Ascending aorta (tissue), 2 donors: ENCODE measurements around the gene VPS72. TPM values are rescaled to one million over a fixed set of nuclear protein-coding genes. Genes with fewer than 3 reads are reported as not detected.

ENCODE experiments used
- DNase-seq, 2 donors: peaks; one replicate each; pipeline ENCODE4 v3.0.0-alpha.2; 2019; ENCODE audit warnings: low spot score in 2 of 2
- H3K27ac ChIP-seq, 2 donors: fragments of 200-600 bp; sonication (generic); one replicate each; pipeline ENCODE4 v1.5.1; 2016 to 2017; ENCODE audit warnings: mild to moderate bottlenecking in 1 of 2
- H3K27me3 ChIP-seq: fragments of 200-600 bp; sonication (generic); one replicate; pipeline ENCODE4 v1.5.1; 2017
- H3K36me3 ChIP-seq, 2 donors: fragments of 200-600 bp; sonication (generic); one replicate each; pipeline ENCODE4 v1.5.1; 2016
- H3K4me1 ChIP-seq, 2 donors: fragments of 200-600 bp; sonication (generic); one replicate each; pipeline ENCODE4 v1.5.1; 2016 to 2017; ENCODE audit warnings: mild to moderate bottlenecking in 1 of 2
- H3K4me3 ChIP-seq, 2 donors: fragments of 200-600 bp; sonication (generic); one replicate each; pipeline ENCODE4 v1.5.1; 2016 to 2017; ENCODE audit warnings: mild to moderate bottlenecking in 1 of 2
- H3K9me3 ChIP-seq, 2 donors: fragments of 200-600 bp; sonication (generic); one replicate each; pipeline ENCODE4 v1.5.1; 2016
- intact Hi-C: fragments of 100-400 bp; cut with DNase I; formaldehyde crosslinking; loops from one replicate; pipeline ENCODE4 v1.15.1; 2023
- total RNA-seq: library from RNA; depleted of rRNA; stranded (reverse); fragments of >200 nt; gene quantifications from one replicate; pipeline ENCODE4 v1.1.0, GENCODE V29; 2016
- TF ChIP-seq, protein P1 (sequence below), 3 experiments: fragments of 200-600 bp in 2 of 3; fragments of 450-650 bp in 1 of 3; sonication (generic) in 2 of 3; IDR thresholded peaks; one replicate each; pipeline ENCODE4 v1.5.1; 2016 to 2019; ENCODE audit warnings: antibody characterized with exemption in 3 of 3, mild to moderate bottlenecking in 1 of 3, moderate library complexity in 1 of 3

Gene VPS72
- total RNA-seq, 1 donor from 2014 or later: 33.6 TPM

DNA sequence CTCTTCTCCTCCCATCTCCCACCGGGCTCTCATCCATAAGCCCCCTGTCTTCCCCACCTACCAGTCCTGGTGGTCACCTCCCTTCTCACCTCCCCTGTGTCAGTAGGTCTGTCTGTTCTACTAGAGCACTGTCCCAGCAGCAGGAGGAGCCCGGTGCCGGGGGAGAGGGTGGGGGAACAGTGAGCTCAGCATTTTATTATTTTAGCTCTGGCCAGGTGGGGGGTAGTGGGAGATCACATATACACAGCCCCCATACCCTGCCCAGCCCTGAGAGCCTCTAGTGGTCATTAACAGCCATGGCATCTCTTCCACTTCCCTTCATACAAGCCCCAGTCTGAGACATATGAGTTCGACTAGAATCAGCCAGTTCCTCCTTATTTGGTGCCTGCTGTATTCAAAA is 14.1 kb downstream of the VPS72 start, which contains the start of gene TMOD4:
Gene TMOD4, minus strand, starts transcription at position 119 of the 400 bp plus-strand sequence. CDS start 1,106 bp downstream, outside the sequence.
- H3K36me3 ChIP-seq: peaks cover 58 to 63% of the 10 kb centered on the region in 2 donors
- DNase-seq: no peak
- TF ChIP-seq, protein P1, sequence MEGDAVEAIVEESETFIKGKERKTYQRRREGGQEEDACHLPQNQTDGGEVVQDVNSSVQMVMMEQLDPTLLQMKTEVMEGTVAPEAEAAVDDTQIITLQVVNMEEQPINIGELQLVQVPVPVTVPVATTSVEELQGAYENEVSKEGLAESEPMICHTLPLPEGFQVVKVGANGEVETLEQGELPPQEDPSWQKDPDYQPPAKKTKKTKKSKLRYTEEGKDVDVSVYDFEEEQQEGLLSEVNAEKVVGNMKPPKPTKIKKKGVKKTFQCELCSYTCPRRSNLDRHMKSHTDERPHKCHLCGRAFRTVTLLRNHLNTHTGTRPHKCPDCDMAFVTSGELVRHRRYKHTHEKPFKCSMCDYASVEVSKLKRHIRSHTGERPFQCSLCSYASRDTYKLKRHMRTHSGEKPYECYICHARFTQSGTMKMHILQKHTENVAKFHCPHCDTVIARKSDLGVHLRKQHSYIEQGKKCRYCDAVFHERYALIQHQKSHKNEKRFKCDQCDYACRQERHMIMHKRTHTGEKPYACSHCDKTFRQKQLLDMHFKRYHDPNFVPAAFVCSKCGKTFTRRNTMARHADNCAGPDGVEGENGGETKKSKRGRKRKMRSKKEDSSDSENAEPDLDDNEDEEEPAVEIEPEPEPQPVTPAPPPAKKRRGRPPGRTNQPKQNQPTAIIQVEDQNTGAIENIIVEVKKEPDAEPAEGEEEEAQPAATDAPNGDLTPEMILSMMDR (IDR thresholded peaks at IDR 0.05): peak in 2 of 3 experiments; percentile 20 to 36
- intact Hi-C loops: no loop called here
- H3K4me3 ChIP-seq: no peak within 1 kb of the TSS
- no peak within 1 kb of the TSS for H3K27ac ChIP-seq
- no peaks in the 10 kb centered on the region for H3K27me3 ChIP-seq
- H3K4me1 ChIP-seq: no peaks in the 10 kb centered on the region
- H3K9me3 ChIP-seq: no peaks in the 10 kb centered on the region

DNA sequence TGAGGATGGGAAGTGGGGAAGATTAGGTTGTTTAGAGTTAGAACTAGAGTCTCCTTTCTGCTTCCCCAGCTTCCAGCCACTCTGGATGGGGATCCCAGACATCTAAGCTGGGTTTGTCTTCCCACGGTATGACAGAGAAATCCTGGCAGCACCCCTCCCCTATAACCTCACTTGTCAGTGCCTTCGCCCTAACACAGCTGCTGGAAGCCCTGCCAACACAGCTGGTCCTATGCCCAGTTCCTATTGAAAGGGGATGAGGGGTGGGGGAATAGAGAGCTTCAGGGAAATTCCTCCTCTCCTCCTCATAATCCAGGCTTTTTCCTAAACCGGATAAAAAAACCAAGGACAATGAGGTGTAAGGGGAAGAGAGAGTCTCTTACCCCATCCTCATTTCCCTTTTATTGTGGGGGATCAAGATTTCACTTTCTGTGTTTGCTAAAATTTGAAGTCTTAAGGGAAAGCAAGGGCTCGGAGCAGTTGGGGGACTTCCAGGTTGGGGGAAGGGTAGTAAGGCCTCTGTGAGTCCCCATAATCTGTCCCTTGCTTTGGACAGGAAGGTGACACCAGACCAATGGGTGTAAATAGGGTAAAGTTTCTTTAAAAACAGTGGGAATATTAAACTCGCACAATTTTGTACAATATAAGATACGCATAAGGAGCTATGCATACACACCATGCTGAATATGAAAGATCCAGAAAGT is 14.8 kb downstream of the VPS72 start:
- TF ChIP-seq, protein P1 (IDR thresholded peaks at IDR 0.05): no peak
- Histone ChIP-seq H3K36me3 (peaks cover 57 to 63% of the 10 kb centered on the region in 2 donors), H3K27me3 (no peaks in the 10 kb centered on the region), H3K4me1 (no peaks in the 10 kb centered on the region), H3K4me3 (no peak overlapping the region), H3K27ac (no peak overlapping the region), H3K9me3 (no peaks in the 10 kb centered on the region)
- intact Hi-C loops: no loop called here
- DNase-seq: no peak

DNA sequence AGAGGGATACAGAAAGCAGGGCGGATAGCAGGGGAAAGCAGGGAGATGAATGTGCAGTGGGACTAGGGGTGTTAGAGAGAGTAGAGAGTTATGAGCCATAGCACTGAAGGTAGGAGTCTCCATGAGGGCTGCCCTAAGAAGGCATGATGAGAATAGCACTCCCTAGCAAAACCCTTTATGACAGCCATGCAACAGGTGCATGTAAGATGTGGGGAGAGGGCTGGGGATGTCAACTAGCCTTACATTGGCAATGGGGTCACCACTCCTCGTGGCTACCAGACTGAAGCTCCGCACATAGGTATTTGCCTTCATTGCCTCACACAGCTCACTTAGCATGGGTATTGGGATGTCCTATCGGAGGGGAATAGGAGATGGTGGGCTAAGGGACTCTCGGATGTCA is 18.8 kb downstream of the VPS72 start:
- Histone ChIP-seq H3K4me1 (peaks cover 10% of the 10 kb centered on the region in 2 donors), H3K36me3 (peaks cover 24 to 42% of the 10 kb centered on the region in 2 donors)
- TF ChIP-seq, protein P1 (IDR thresholded peaks at IDR 0.05): no peak

DNA sequence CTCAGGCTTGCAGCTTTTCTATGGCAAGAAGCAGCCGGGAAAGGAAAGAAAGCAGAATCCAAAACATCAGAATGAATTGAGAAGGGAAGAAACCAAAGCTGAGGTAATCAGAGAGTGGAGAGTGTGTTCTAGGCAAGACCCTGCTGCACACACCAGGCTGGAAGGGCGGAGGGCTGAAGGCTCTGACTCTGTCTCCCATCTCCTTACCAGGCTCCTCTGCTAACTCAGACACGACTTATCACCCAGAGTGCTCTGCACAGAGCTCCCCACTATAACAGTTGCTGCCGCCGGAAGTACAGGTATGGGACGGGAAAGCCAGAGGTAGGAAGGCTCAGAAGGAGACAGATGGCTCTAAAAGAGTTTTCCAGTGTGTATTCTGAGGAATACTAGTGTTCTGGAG is 22.9 kb downstream of the VPS72 start:
- intact Hi-C loops: loop anchor here (10.0 kb wide), 1 partner anchor 472 kb away; the partner anchor contains the start of gene GOLPH3L
- H3K27ac ChIP-seq: no peak overlapping the region
- no peak for DNase-seq
- peaks cover 10 to 23% of the 10 kb centered on the region in 2 donors for H3K4me1 ChIP-seq
- TF ChIP-seq, protein P1 (IDR thresholded peaks at IDR 0.05): no peak
- no peaks in the 10 kb centered on the region for H3K27me3 ChIP-seq
- peak overlapping the region in 1 of 2 donors; percentile 71 for H3K4me3 ChIP-seq
- no peaks in the 10 kb centered on the region for H3K9me3 ChIP-seq
- H3K36me3 ChIP-seq: peaks cover 10 to 26% of the 10 kb centered on the region in 2 donors

More for the DNA sequence above, 18.8 kb downstream of the VPS72 start:
- Histone ChIP-seq H3K27ac (no peak overlapping the region), H3K27me3 (no peaks in the 10 kb centered on the region), H3K9me3 (no peaks in the 10 kb centered on the region), H3K4me3 (no peak overlapping the region)
- intact Hi-C loops: no loop called here
- DNase-seq: no peak

DNA sequence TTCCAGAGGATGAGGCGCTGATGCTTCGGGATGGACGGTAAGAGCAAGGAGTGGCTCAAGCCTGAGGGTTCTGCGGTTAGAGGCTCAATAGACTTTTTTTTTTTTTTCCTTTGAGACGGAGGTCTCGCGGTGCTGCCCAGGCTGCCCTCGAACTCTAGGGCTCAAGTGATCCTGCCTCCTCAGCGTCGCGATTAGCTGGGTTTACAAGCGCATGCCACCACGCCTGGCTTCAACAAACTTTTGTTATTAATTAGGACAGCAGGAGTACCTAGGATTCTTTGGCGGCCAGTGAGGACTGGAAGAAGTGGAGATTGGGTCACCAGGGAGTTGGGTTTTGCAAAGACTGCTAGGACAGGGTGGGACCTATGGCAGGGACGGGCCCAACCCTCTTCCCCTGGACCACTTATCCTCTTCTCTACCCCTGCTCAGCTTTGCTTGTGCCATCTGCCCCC is 23.5 kb downstream of the VPS72 start:
- DNase-seq: no peak
- Histone ChIP-seq H3K9me3 (no peaks in the 10 kb centered on the region), H3K36me3 (peaks cover 12 to 30% of the 10 kb centered on the region in 2 donors), H3K4me3 (peak overlapping the region; percentile 65 to 71), H3K4me1 (peaks cover 10 to 23% of the 10 kb centered on the region in 2 donors), H3K27ac (peak overlapping the region; percentile 77 to 86), H3K27me3 (no peaks in the 10 kb centered on the region)
- intact Hi-C loops: loop anchor here (10.0 kb wide), 1 partner anchor 472 kb away; the partner anchor contains the start of gene GOLPH3L
- TF ChIP-seq, protein P1 (IDR thresholded peaks at IDR 0.05): no peak
